ENCODE results near the gene NUP205. TPM values are rescaled to one million over a fixed set of nuclear protein-coding genes. Genes with fewer than 3 reads are reported as not detected.

Gene NUP205
- total RNA-seq, 2 donors from 2014 or later: 118 to 129 TPM

GRCh38 chr7:135616136-135616535, 58.4 kb downstream of the NUP205 start:
- H3K9me3 Mint-ChIP-seq: no peaks in the 10 kb centered on the region
- H3K27me3 ChIP-seq (ENCODE audit: control insufficient read depth, insufficient read depth, low read length, poor library complexity, severe bottlenecking): no peaks in the 10 kb centered on the region
- peaks cover 80% of the 10 kb centered on the region for H3K36me3 ChIP-seq (ENCODE audit: control insufficient read depth, insufficient read depth, low read length)
- H3K9me3 ChIP-seq (ENCODE audit: control insufficient read depth, low read length): no peaks in the 10 kb centered on the region
- no peak overlapping the region for H3K4me3 ChIP-seq (ENCODE audit: low read length)
- no peak overlapping the region for H3K27ac Mint-ChIP-seq
- 100% methylated on average over 1 of the region's 1 CpG; no CpG with 5 or more reads in 1 of the 2 experiments for WGBS, 2 experiments (ENCODE audit: insufficient coverage in 1 of 2, insufficient read length in 1 of 2)
- DNase-seq: no peak
- TF ChIP-seq, protein P1, sequence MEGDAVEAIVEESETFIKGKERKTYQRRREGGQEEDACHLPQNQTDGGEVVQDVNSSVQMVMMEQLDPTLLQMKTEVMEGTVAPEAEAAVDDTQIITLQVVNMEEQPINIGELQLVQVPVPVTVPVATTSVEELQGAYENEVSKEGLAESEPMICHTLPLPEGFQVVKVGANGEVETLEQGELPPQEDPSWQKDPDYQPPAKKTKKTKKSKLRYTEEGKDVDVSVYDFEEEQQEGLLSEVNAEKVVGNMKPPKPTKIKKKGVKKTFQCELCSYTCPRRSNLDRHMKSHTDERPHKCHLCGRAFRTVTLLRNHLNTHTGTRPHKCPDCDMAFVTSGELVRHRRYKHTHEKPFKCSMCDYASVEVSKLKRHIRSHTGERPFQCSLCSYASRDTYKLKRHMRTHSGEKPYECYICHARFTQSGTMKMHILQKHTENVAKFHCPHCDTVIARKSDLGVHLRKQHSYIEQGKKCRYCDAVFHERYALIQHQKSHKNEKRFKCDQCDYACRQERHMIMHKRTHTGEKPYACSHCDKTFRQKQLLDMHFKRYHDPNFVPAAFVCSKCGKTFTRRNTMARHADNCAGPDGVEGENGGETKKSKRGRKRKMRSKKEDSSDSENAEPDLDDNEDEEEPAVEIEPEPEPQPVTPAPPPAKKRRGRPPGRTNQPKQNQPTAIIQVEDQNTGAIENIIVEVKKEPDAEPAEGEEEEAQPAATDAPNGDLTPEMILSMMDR (conservative IDR thresholded peaks at IDR 0.05): no peak
- H3K4me1 ChIP-seq (ENCODE audit: control insufficient read depth, insufficient read depth, low read length): no peaks in the 10 kb centered on the region
- no peak overlapping the region for H3K4me3 Mint-ChIP-seq
- H3K9ac ChIP-seq (ENCODE audit: extremely low read depth, low read length, poor library complexity, severe bottlenecking): no peak overlapping the region
- H3K4me1 Mint-ChIP-seq: no peaks in the 10 kb centered on the region
- peaks cover 63% of the 10 kb centered on the region for H3K36me3 Mint-ChIP-seq (ENCODE audit: low read depth)
- H3K27me3 Mint-ChIP-seq (ENCODE audit: insufficient read depth): no peaks in the 10 kb centered on the region
- no peak overlapping the region for H3K27ac ChIP-seq (ENCODE audit: low read depth, low read length)

DNA sequence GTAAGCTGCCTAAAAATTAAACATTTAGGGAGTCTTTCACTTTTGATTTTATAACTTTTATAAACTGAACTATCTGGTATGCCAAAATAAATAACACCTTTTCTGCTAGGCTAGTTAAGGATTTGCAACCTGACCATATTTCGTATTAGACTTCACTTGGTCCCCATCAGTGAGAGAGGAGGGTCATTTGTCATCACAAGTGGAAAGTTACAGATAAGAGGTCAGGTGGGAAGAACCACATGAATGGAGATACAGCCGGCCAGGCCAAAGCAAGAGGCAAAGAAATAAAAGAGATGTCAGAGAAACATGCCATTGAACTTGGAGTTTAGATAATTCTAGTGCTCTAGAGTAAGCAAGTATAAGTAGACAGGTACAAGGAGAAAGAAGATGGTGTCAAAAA, 60.1 kb downstream of the NUP205 start:
- Histone ChIP-seq H3K9me3 (ENCODE audit: control insufficient read depth, low read length) (no peaks in the 10 kb centered on the region), H3K27ac (ENCODE audit: low read depth, low read length) (no peak overlapping the region), H3K4me1 (ENCODE audit: control insufficient read depth, insufficient read depth, low read length) (no peaks in the 10 kb centered on the region), H3K36me3 (ENCODE audit: control insufficient read depth, insufficient read depth, low read length) (peaks cover 87% of the 10 kb centered on the region), H3K27me3 (ENCODE audit: control insufficient read depth, insufficient read depth, low read length, poor library complexity, severe bottlenecking) (no peaks in the 10 kb centered on the region), H3K4me3 (ENCODE audit: low read length) (no peak overlapping the region), H3K9ac (ENCODE audit: extremely low read depth, low read length, poor library complexity, severe bottlenecking) (no peak overlapping the region)
- no peaks in the 10 kb centered on the region for H3K27me3 Mint-ChIP-seq (ENCODE audit: insufficient read depth)
- no peak overlapping the region for H3K27ac Mint-ChIP-seq
- DNase-seq: no peak
- H3K9me3 Mint-ChIP-seq: no peaks in the 10 kb centered on the region
- WGBS, 2 experiments (ENCODE audit: insufficient coverage in 1 of 2, insufficient read length in 1 of 2): 95 to 96% methylated on average over 2 of the region's 2 CpGs
- no peak overlapping the region for H3K4me3 Mint-ChIP-seq
- TF ChIP-seq, protein P1 (conservative IDR thresholded peaks at IDR 0.05): no peak
- no peaks in the 10 kb centered on the region for H3K4me1 Mint-ChIP-seq
- H3K36me3 Mint-ChIP-seq (ENCODE audit: low read depth): peaks cover 57% of the 10 kb centered on the region

GRCh38 chr7:135618510-135618909, 60.8 kb downstream of the NUP205 start:
- H3K27me3 Mint-ChIP-seq (ENCODE audit: insufficient read depth): no peaks in the 10 kb centered on the region
- no peak overlapping the region for H3K4me3 Mint-ChIP-seq
- no peak overlapping the region for H3K9ac ChIP-seq (ENCODE audit: extremely low read depth, low read length, poor library complexity, severe bottlenecking)
- TF ChIP-seq, protein P1 (conservative IDR thresholded peaks at IDR 0.05): no peak
- H3K4me1 ChIP-seq (ENCODE audit: control insufficient read depth, insufficient read depth, low read length): no peaks in the 10 kb centered on the region
- H3K27ac Mint-ChIP-seq: no peak overlapping the region
- no peak overlapping the region for H3K27ac ChIP-seq (ENCODE audit: low read depth, low read length)
- 95 to 96% methylated on average over 6 to 7 of the region's 7 CpGs for WGBS, 2 experiments (ENCODE audit: insufficient coverage in 1 of 2, insufficient read length in 1 of 2)
- no peaks in the 10 kb centered on the region for H3K4me1 Mint-ChIP-seq
- H3K36me3 Mint-ChIP-seq (ENCODE audit: low read depth): peaks cover 61% of the 10 kb centered on the region
- H3K27me3 ChIP-seq (ENCODE audit: control insufficient read depth, insufficient read depth, low read length, poor library complexity, severe bottlenecking): no peaks in the 10 kb centered on the region
- no peak overlapping the region for H3K4me3 ChIP-seq (ENCODE audit: low read length)
- H3K36me3 ChIP-seq (ENCODE audit: control insufficient read depth, insufficient read depth, low read length): peaks cover 93% of the 10 kb centered on the region
- no peaks in the 10 kb centered on the region for H3K9me3 ChIP-seq (ENCODE audit: control insufficient read depth, low read length)
- no peaks in the 10 kb centered on the region for H3K9me3 Mint-ChIP-seq
- DNase-seq: no peak
